Retinal pigment epithelial cell (primary cell): ENCODE measurements around the gene PATJ.
A peak's percentile ranks its signal among the peaks of the same experiment; 100 is the strongest.
"Not testable (repeated sequence)": the region's sequence is repeated elsewhere in the genome, so short reads cannot be mapped to it uniquely, and the experiment has no call there.

Experiments
- DNase-seq: peaks from one replicate; pipeline ENCODE4 v3.0.0-alpha.2; 2010; ENCODE audit warnings: low read depth
- H3K4me3 ChIP-seq: 2 replicates; pipeline ENCODE4 v1.5.1; 2011; ENCODE audit warnings: mild to moderate bottlenecking, low read length, control low read depth, moderate library complexity
- TF ChIP-seq, protein P1 (sequence below): conservative IDR thresholded peaks from 2 replicates; pipeline ENCODE4 v1.5.1; 2011; ENCODE audit warnings: low read depth, low read length, control low read depth, inconsistent platforms

PATJ gene, protein sequence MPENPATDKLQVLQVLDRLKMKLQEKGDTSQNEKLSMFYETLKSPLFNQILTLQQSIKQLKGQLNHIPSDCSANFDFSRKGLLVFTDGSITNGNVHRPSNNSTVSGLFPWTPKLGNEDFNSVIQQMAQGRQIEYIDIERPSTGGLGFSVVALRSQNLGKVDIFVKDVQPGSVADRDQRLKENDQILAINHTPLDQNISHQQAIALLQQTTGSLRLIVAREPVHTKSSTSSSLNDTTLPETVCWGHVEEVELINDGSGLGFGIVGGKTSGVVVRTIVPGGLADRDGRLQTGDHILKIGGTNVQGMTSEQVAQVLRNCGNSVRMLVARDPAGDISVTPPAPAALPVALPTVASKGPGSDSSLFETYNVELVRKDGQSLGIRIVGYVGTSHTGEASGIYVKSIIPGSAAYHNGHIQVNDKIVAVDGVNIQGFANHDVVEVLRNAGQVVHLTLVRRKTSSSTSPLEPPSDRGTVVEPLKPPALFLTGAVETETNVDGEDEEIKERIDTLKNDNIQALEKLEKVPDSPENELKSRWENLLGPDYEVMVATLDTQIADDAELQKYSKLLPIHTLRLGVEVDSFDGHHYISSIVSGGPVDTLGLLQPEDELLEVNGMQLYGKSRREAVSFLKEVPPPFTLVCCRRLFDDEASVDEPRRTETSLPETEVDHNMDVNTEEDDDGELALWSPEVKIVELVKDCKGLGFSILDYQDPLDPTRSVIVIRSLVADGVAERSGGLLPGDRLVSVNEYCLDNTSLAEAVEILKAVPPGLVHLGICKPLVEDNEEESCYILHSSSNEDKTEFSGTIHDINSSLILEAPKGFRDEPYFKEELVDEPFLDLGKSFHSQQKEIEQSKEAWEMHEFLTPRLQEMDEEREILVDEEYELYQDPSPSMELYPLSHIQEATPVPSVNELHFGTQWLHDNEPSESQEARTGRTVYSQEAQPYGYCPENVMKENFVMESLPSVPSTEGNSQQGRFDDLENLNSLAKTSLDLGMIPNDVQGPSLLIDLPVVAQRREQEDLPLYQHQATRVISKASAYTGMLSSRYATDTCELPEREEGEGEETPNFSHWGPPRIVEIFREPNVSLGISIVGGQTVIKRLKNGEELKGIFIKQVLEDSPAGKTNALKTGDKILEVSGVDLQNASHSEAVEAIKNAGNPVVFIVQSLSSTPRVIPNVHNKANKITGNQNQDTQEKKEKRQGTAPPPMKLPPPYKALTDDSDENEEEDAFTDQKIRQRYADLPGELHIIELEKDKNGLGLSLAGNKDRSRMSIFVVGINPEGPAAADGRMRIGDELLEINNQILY (N-terminal part only)

DNA sequence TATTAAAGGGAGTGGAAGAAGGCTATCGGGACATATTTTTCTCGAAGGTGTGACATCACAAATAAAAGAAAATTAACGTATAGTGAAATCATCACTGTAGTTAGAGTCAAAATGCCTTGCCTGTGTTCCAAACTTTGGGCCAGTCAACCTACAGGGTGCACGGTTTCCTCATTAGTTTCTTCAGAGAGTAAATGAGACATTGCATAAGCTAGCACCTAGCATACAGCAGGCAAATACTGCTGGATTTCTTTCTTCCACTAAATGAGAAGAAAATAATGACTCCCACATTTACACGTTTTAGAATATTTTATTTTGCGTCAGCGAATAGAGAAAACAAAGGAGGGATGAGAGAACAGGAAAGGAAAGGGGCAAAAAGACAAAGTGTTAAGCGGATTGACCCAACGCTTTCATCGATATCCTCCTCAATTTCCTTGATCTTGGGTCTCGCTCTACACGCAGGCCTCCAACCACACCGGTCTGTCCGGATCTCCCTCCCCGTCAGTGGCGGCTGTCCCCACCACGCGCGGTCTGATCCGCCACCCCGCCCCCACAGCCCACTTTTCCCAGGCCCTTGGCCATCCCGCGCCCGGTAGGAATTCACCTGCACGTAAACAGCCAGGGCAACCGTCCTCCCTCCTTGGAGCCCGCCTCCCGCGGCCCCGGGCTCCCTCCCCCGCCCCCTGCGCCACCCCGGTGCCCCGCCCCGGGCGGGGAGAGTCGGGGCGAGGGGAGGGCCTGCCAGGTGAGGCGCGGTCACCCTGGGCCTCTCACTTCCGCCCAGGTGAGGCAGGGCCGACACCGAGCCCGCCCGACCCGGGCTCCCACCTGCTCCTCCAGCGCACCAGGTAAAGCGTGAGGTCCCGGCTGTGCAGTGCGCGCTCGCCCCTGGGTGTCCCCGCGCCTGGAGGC lies at the start of gene PATJ:
TSS of gene PATJ (plus strand) at position 770 of the 909 bp plus-strand sequence. CDS start 20,413 bp downstream, outside the sequence.
- peak within 1 kb of the TSS; percentile 75 for H3K4me3 ChIP-seq
- DNase-seq: no peak
- TF ChIP-seq, protein P1, sequence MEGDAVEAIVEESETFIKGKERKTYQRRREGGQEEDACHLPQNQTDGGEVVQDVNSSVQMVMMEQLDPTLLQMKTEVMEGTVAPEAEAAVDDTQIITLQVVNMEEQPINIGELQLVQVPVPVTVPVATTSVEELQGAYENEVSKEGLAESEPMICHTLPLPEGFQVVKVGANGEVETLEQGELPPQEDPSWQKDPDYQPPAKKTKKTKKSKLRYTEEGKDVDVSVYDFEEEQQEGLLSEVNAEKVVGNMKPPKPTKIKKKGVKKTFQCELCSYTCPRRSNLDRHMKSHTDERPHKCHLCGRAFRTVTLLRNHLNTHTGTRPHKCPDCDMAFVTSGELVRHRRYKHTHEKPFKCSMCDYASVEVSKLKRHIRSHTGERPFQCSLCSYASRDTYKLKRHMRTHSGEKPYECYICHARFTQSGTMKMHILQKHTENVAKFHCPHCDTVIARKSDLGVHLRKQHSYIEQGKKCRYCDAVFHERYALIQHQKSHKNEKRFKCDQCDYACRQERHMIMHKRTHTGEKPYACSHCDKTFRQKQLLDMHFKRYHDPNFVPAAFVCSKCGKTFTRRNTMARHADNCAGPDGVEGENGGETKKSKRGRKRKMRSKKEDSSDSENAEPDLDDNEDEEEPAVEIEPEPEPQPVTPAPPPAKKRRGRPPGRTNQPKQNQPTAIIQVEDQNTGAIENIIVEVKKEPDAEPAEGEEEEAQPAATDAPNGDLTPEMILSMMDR: no peak

DNA sequence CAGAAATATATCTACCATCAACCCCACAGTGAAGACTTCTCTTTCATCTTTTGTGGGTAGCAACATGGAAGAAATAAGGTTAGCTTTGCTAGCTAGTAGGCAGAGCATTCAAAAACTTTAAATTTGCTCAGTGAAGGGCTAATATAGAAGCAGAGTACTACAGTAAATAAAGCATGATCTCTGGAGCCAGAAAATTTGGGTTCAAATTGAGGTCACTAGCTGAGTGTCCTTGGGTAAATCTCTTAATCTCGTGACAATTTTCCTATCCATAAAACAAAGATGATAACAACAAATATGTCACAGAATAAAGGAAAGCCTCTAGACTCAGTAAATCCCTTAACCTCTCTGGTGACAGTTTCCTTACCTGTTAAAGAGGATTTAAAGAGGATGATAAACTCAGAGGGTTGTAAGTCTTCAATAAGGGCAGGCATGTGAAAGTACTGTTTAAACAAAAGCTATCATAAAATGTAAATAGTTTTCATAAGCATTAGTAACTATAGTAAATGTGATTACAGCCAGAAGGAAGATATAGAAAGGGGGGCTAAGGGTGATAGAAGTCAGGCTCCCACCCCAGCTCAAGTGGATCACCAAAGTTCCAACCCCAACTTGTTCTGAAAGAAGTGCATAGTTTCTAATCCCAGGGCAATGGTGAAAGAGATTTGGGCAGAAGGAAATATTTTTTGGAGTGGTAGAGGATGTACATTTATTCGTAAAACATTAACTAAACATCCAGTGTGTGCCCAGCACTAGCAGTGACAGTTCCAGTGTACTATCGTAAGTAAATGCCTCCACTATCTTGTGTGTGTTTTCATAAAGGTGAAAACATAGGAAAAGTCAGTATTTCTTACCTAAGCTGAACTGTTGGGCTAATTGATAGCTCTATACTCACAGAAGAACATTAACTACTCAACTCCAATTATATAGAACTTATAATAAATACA lies 42.1 kb upstream of the PATJ start:
- no peak for DNase-seq
- TF ChIP-seq, protein P1: no peak
- no peak overlapping the region for H3K4me3 ChIP-seq

DNA sequence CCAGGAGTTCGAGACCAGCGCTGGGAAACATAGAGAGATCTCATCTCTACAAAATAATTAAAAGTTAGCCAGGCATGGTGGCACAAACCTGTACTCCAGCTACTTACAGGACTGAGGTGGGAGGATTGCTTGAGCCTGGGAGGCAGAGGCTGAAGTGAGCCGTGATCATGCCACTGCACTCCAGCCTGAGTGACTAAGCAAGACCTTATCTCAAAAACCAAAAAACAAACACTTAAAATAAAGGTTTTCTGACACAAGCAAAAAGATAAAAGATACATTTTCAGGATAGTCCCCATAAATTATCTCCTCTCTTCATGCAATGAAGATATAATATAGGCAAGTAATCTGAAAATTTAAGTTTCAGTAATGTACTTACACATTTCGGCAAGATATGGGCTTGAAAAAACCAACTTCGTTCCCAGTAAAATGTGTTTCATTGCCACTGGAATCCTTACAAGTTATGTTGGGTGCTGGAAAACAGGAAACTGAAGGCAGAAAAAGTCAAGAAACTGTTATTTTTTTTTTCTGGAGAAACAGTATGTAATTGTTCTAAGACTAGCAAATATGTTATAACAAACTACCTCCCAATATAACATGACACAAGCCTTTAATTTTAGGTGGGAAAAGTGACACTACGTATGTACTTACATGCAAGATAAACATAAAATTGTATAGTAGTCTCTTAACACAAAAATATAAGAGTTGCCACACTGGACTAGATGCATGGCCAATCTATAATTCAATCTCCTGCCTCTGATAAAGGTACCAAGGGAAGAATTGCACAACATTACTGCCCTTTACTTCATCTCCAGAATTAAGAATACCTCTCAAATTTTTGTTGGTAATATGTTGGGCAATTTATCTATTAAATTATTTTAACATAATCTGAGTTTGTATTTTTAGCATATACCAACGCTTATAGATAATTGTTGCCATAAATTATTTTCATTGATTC lies 33.0 kb upstream of the PATJ start:
- DNase-seq: no peak
- TF ChIP-seq, protein P1: no peak
- no peak overlapping the region for H3K4me3 ChIP-seq

DNA sequence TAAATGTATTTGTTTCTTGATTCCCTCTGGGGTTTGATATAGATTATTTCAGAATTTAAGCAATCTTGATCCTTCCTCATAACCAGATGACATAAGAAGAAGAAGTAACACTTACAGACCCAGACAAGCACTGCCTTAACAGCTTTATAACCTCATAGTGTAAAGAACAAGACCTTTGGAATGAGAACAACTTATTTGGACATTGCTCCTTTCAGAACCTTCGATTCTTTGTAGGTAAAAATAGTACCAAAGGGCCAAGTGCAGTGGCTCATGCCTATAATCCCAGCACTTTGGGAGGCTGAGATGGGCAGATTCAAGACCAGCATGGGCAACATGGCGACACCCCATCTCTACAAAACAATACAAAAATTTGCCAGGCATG lies 32.4 kb upstream of the PATJ start:
- no peak for DNase-seq
- TF ChIP-seq, protein P1: no peak
- H3K4me3 ChIP-seq: no peak overlapping the region

DNA sequence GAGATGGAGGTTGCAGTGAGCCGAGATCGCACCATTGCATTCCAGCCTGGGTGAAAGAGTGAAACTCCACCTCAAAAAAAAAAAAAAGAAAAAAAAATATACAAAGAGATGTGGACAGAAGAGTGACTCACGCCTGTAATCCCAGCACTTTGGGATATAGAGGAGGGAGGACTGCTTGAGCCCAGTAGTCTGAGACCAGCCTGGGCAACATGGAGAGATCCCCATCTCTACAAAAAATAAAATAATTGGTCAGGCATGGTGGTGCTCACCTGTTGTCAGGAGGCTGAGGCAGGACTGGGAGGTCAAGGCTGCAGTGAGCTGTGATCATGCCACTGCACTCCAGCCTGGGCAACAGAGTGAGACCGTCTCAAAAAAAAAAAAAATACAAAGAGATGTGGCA lies 31.0 kb upstream of the PATJ start:
- DNase-seq: peak; percentile 5
- H3K4me3 ChIP-seq: not testable (repeated sequence)
